Duodenal mucosa (tissue), 2 donors: ENCODE measurements around the gene XPNPEP3.
"Not testable (repeated sequence)": the region's sequence is repeated elsewhere in the genome, so short reads cannot be mapped to it uniquely, and the experiment has no call there.

Experiments
- H3K27ac ChIP-seq: one replicate; pipeline ENCODE4 v1.7.0; 2013; ENCODE audit warnings: low read depth, low read length
- H3K27me3 ChIP-seq, 2 donors: one replicate each; pipeline ENCODE4 v1.7.0; 2013; ENCODE audit warnings: low read length in 2 of 2, control low read depth in 1 of 2; ENCODE audit not compliant: insufficient read depth in 2 of 2, control insufficient read depth in 1 of 2
- H3K36me3 ChIP-seq, 2 donors: one replicate each; pipeline ENCODE4 v1.7.0; 2013; ENCODE audit warnings: low read length in 2 of 2, control low read depth in 1 of 2; ENCODE audit not compliant: insufficient read depth in 2 of 2, control insufficient read depth in 1 of 2
- H3K4me1 ChIP-seq, 2 donors: one replicate each; pipeline ENCODE4 v1.7.0; 2013; ENCODE audit warnings: low read length in 2 of 2, control low read depth in 1 of 2; ENCODE audit not compliant: insufficient read depth in 2 of 2, control insufficient read depth in 1 of 2
- H3K4me3 ChIP-seq, 2 donors: one replicate each; pipeline ENCODE4 v1.7.0; 2013; ENCODE audit warnings: low read length in 2 of 2, low read depth in 1 of 2
- H3K9ac ChIP-seq, 2 donors: one replicate each; pipeline ENCODE4 v1.7.0; 2013; ENCODE audit warnings: low read length in 2 of 2, low read depth in 1 of 2
- H3K9me3 ChIP-seq, 2 donors: one replicate each; pipeline ENCODE4 v1.7.0; 2013; ENCODE audit warnings: low read length in 2 of 2, control low read depth in 1 of 2; ENCODE audit not compliant: control insufficient read depth in 1 of 2

The XPNPEP3 gene

GRCh38 chr22:40878922-40879321 lies 22.0 kb downstream of the XPNPEP3 start:
- H3K4me1 ChIP-seq, result peaks cover 8 to 9% of the 10 kb centered on the region in 2 donors
- no peaks in the 10 kb centered on the region for H3K27me3 ChIP-seq
- H3K36me3 ChIP-seq, result peaks cover 0 to 12% of the 10 kb centered on the region in 2 donors
- H3K9ac ChIP-seq, result no peak overlapping the region
- H3K27ac ChIP-seq, result no peak overlapping the region
- no peak overlapping the region for H3K4me3 ChIP-seq
- H3K9me3 ChIP-seq, result no peaks in the 10 kb centered on the region

- no peak overlapping the region for H3K4me3 ChIP-seq
- no peaks in the 10 kb centered on the region for H3K27me3 ChIP-seq
- H3K27ac ChIP-seq, result no peak overlapping the region
- H3K4me1 ChIP-seq, result peaks cover 0 to 9% of the 10 kb centered on the region in 2 donors
- H3K36me3 ChIP-seq, result peaks cover 0 to 26% of the 10 kb centered on the region in 2 donors
- H3K9ac ChIP-seq, result no peak overlapping the region
- no peaks in the 10 kb centered on the region for H3K9me3 ChIP-seq
These were observed 32.2 kb downstream of the XPNPEP3 start for GRCh38 chr22:40889116-40889515.

- no peak overlapping the region for H3K27ac ChIP-seq
- no peak overlapping the region for H3K9ac ChIP-seq
- H3K9me3 ChIP-seq, result no peaks in the 10 kb centered on the region
- no peaks in the 10 kb centered on the region for H3K27me3 ChIP-seq
- peaks cover 0 to 9% of the 10 kb centered on the region in 2 donors for H3K4me1 ChIP-seq
- peaks cover 0 to 26% of the 10 kb centered on the region in 2 donors for H3K36me3 ChIP-seq
- no peak overlapping the region for H3K4me3 ChIP-seq
These were observed 33.9 kb downstream of the XPNPEP3 start for GRCh38 chr22:40890881-40891280.

- H3K4me3 ChIP-seq, result no peak overlapping the region
- no peaks in the 10 kb centered on the region for H3K27me3 ChIP-seq
- no peak overlapping the region for H3K9ac ChIP-seq
- peaks cover 0 to 2% of the 10 kb centered on the region in 2 donors for H3K36me3 ChIP-seq
- no peaks in the 10 kb centered on the region for H3K9me3 ChIP-seq
- H3K27ac ChIP-seq, result no peak overlapping the region
- H3K4me1 ChIP-seq, result peaks cover 5 to 6% of the 10 kb centered on the region in 2 donors
These were observed 37.5 kb downstream of the XPNPEP3 start for GRCh38 chr22:40894417-40894816.

GRCh38 chr22:40898850-40899357 lies 42.0 kb downstream of the XPNPEP3 start:
- no peaks in the 10 kb centered on the region for H3K27me3 ChIP-seq
- no peaks in the 10 kb centered on the region for H3K36me3 ChIP-seq
- H3K27ac ChIP-seq, result no peak overlapping the region
- H3K9me3 ChIP-seq, result no peaks in the 10 kb centered on the region
- H3K9ac ChIP-seq, result no peak overlapping the region
- H3K4me1 ChIP-seq, result peaks cover 5 to 6% of the 10 kb centered on the region in 2 donors
- H3K4me3 ChIP-seq, result peak overlapping the region; percentile 10 to 54

GRCh38 chr22:40904101-40904500 lies 47.2 kb downstream of the XPNPEP3 start:
- no peaks in the 10 kb centered on the region for H3K9me3 ChIP-seq
- no peak overlapping the region for H3K9ac ChIP-seq
- H3K4me3 ChIP-seq, result no peak overlapping the region
- H3K36me3 ChIP-seq, result peaks cover 0 to 2% of the 10 kb centered on the region in 2 donors
- H3K4me1 ChIP-seq, result no peaks in the 10 kb centered on the region
- no peaks in the 10 kb centered on the region for H3K27me3 ChIP-seq
- H3K27ac ChIP-seq, result no peak overlapping the region

- Histone ChIP-seq H3K9ac (no peak overlapping the region), H3K4me1 (no peaks in the 10 kb centered on the region), H3K36me3 (peaks cover 0 to 4% of the 10 kb centered on the region in 2 donors), H3K4me3 (no peak overlapping the region), H3K9me3 (no peaks in the 10 kb centered on the region), H3K27ac (no peak overlapping the region), H3K27me3 (no peaks in the 10 kb centered on the region)
These were observed 51.9 kb downstream of the XPNPEP3 start for GRCh38 chr22:40908895-40909294.

- Histone ChIP-seq H3K36me3 (peaks cover 0 to 7% of the 10 kb centered on the region in 2 donors), H3K9me3 (no peaks in the 10 kb centered on the region), H3K4me1 (peaks cover 0 to 6% of the 10 kb centered on the region in 2 donors), H3K4me3 (no peak overlapping the region), H3K9ac (no peak overlapping the region), H3K27ac (no peak overlapping the region), H3K27me3 (no peaks in the 10 kb centered on the region)
These were observed 54.8 kb downstream of the XPNPEP3 start for GRCh38 chr22:40911772-40912171.

- not testable (repeated sequence) for H3K27me3 ChIP-seq, H3K9me3 ChIP-seq, H3K4me3 ChIP-seq, H3K27ac ChIP-seq, H3K9ac ChIP-seq, H3K4me1 ChIP-seq, H3K36me3 ChIP-seq
These were observed 56.0 kb downstream of the XPNPEP3 start for GRCh38 chr22:40912987-40913386.

GRCh38 chr22:40919446-40919845 lies 62.5 kb downstream of the XPNPEP3 start:
- Histone ChIP-seq H3K9me3 (no peaks in the 10 kb centered on the region), H3K4me3 (no peak overlapping the region), H3K36me3 (peaks cover 5 to 10% of the 10 kb centered on the region in 2 donors), H3K27ac (no peak overlapping the region), H3K9ac (no peak overlapping the region), H3K4me1 (peaks cover 3 to 9% of the 10 kb centered on the region in 2 donors), H3K27me3 (no peaks in the 10 kb centered on the region)

- Histone ChIP-seq H3K9ac (no peak overlapping the region), H3K27ac (no peak overlapping the region), H3K4me1 (peaks cover 3 to 9% of the 10 kb centered on the region in 2 donors), H3K4me3 (no peak overlapping the region), H3K36me3 (peaks cover 9 to 12% of the 10 kb centered on the region in 2 donors), H3K27me3 (no peaks in the 10 kb centered on the region), H3K9me3 (no peaks in the 10 kb centered on the region)
These were observed 63.6 kb downstream of the XPNPEP3 start for GRCh38 chr22:40920526-40920925.
